ENCODE measurements around the gene EXT2.

DNA sequence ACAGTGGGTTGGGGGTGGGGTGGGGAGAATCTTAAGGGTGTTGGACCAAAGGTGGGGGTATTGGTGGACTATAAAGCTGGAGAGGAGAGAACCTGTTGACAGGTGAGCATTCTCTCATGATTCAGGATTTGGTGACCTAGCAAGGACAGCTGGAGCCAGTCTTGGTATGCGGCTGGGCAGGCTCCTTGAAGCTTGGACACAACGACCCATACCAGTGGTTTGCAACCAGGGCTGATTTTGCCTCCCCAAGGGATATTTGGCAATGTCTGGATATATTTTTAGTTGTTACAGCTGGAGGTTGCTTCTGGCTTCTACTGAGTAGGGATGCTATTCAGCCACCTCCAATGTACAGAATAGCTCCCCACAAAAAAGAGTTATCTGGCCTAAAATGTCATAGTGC is 5.6 kb downstream of the EXT2 start:
- TF ChIP-seq POLR2AphosphoS5 (IDR thresholded peaks at IDR 0.05) = no peak
- TF ChIP-seq, protein P1, sequence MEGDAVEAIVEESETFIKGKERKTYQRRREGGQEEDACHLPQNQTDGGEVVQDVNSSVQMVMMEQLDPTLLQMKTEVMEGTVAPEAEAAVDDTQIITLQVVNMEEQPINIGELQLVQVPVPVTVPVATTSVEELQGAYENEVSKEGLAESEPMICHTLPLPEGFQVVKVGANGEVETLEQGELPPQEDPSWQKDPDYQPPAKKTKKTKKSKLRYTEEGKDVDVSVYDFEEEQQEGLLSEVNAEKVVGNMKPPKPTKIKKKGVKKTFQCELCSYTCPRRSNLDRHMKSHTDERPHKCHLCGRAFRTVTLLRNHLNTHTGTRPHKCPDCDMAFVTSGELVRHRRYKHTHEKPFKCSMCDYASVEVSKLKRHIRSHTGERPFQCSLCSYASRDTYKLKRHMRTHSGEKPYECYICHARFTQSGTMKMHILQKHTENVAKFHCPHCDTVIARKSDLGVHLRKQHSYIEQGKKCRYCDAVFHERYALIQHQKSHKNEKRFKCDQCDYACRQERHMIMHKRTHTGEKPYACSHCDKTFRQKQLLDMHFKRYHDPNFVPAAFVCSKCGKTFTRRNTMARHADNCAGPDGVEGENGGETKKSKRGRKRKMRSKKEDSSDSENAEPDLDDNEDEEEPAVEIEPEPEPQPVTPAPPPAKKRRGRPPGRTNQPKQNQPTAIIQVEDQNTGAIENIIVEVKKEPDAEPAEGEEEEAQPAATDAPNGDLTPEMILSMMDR (IDR thresholded peaks at IDR 0.05) = no peak
